Left ventricle myocardium inferior (tissue), 1 donor: ENCODE data around the gene TGDS. TPM values are rescaled to one million over a fixed set of nuclear protein-coding genes. Genes with fewer than 3 reads are reported as not detected.
"Not testable (repeated sequence)": the region's sequence is repeated elsewhere in the genome, so short reads cannot be mapped to it uniquely, and the experiment has no call there.

Experiments used
- DNase-seq: peaks from one replicate; pipeline ENCODE4 v3.0.0-alpha.2; 2020
- H3K27ac ChIP-seq: fragments of 200-600 bp; replicated peaks from 2 replicates; pipeline ENCODE4 v1.8.0; 2021
- H3K27me3 ChIP-seq: fragments of 200-600 bp; 2 replicates; pipeline ENCODE4 v1.8.0; 2021; ENCODE audit warnings: low read depth
- H3K36me3 ChIP-seq: fragments of 200-600 bp; 2 replicates; pipeline ENCODE4 v1.8.0; 2021
- H3K4me1 ChIP-seq: fragments of 200-600 bp; 2 replicates; pipeline ENCODE4 v1.8.0; 2021
- H3K4me3 ChIP-seq: fragments of 200-600 bp; 2 replicates; pipeline ENCODE4 v1.8.0; 2021; ENCODE audit warnings: mild to moderate bottlenecking, moderate library complexity
- H3K9me3 ChIP-seq: fragments of 200-600 bp; replicated peaks from 2 replicates; pipeline ENCODE4 v1.8.0; 2021
- intact Hi-C: fragments of 100-400 bp; cut with micrococcal nuclease; formaldehyde crosslinking; loops from one replicate; pipeline ENCODE4 v1.11.0; 2022
- total RNA-seq: library from RNA; stranded (reverse); fragmentation: NEBNext Ultra II Directional; extraction: Animal tissue kit (Norgen Biotek cat#: 25700); gene quantifications from one replicate; pipeline ENCODE4 v1.2.1, GENCODE V29; 2021
- TF ChIP-seq, protein P1 (sequence below): fragments of 200-600 bp; IDR thresholded peaks from 2 replicates; pipeline ENCODE4 v1.8.0; 2021; ENCODE audit warnings: antibody characterized with exemption, mild to moderate bottlenecking, borderline replicate concordance
- donor health status: DM: no; HTN: yes; CAD: no; lungs with severe emphysema.

Gene TGDS
- total RNA-seq, 1 donor from 2014 or later = 3.7 TPM

- no peak for DNase-seq
- TF ChIP-seq, protein P1, sequence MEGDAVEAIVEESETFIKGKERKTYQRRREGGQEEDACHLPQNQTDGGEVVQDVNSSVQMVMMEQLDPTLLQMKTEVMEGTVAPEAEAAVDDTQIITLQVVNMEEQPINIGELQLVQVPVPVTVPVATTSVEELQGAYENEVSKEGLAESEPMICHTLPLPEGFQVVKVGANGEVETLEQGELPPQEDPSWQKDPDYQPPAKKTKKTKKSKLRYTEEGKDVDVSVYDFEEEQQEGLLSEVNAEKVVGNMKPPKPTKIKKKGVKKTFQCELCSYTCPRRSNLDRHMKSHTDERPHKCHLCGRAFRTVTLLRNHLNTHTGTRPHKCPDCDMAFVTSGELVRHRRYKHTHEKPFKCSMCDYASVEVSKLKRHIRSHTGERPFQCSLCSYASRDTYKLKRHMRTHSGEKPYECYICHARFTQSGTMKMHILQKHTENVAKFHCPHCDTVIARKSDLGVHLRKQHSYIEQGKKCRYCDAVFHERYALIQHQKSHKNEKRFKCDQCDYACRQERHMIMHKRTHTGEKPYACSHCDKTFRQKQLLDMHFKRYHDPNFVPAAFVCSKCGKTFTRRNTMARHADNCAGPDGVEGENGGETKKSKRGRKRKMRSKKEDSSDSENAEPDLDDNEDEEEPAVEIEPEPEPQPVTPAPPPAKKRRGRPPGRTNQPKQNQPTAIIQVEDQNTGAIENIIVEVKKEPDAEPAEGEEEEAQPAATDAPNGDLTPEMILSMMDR = no peak
- Histone ChIP-seq H3K4me1 (no peaks in the 10 kb centered on the region), H3K27ac (no peak overlapping the region), H3K27me3 (no peaks in the 10 kb centered on the region), H3K36me3 (no peaks in the 10 kb centered on the region), H3K9me3 (peaks cover 14% of the 10 kb centered on the region), H3K4me3 (no peak overlapping the region)
- intact Hi-C loops = no loop called here
Measured at GRCh38 chr13:94534166-94534565, 61.8 kb downstream of the TGDS start.

DNA sequence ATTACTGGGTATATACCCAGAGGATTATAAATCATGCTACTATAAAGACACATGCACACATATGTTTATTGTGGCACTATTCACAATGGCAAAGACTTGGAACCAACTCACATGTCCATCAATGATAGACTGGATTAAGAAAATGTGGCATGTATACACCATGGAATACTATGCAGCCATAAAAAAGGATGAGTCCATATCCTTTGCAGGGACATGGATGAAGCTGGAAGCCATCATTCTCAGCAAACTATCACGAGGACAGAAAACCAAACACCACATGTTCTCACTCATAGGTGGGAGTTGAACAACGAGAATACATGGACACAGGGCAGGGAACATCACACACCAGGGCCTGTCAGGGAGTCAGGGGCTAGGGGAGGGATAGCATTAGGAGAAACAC is 63.7 kb downstream of the TGDS start:
- H3K27me3 ChIP-seq, H3K4me3 ChIP-seq, H3K36me3 ChIP-seq, intact Hi-C loops, DNase-seq, H3K27ac ChIP-seq, H3K4me1 ChIP-seq: not testable (repeated sequence)
- peaks cover 14% of the 10 kb centered on the region for H3K9me3 ChIP-seq

- H3K4me3 ChIP-seq, H3K36me3 ChIP-seq, H3K27ac ChIP-seq, DNase-seq, intact Hi-C loops, H3K9me3 ChIP-seq, H3K27me3 ChIP-seq, H3K4me1 ChIP-seq: not testable (repeated sequence)
Measured at GRCh38 chr13:94526956-94527355, 69.0 kb downstream of the TGDS start.

- no peaks in the 10 kb centered on the region for H3K4me1 ChIP-seq
- H3K27ac ChIP-seq = no peak overlapping the region
- H3K36me3 ChIP-seq = no peaks in the 10 kb centered on the region
- DNase-seq = no peak
- H3K4me3 ChIP-seq = no peak overlapping the region
- intact Hi-C loops = no loop called here
- no peaks in the 10 kb centered on the region for H3K27me3 ChIP-seq
- TF ChIP-seq, protein P1 = no peak
- no peaks in the 10 kb centered on the region for H3K9me3 ChIP-seq
Measured at GRCh38 chr13:94525781-94526180, 70.2 kb downstream of the TGDS start.

DNA sequence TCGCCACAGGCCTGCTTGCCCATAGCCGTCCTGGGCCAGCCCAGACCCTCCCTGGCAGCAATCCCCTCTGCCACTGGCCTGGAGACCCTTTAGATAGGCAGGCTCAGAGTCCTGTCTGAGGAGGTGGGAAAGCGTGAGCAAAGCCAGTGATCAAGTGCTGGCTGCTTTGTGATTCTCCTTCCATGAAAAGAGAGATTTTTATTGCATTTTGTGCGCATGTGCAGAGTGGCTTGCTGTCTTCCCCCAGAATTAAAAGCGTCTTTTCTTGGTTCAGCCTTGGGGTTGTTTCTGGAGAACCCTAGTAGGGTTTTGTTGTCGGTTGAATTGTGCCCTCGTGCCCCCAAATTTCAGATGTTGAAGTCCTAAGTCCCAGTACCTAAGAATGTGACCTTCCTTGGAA is 71.5 kb downstream of the TGDS start:
- Histone ChIP-seq H3K4me1 (no peaks in the 10 kb centered on the region), H3K27me3 (no peaks in the 10 kb centered on the region), H3K27ac (no peak overlapping the region), H3K36me3 (no peaks in the 10 kb centered on the region), H3K4me3 (no peak overlapping the region), H3K9me3 (no peaks in the 10 kb centered on the region)
- TF ChIP-seq, protein P1 = no peak
- no peak for DNase-seq
- intact Hi-C loops = no loop called here

Other genes with a start within 250 kb of the TGDS start
- gene DCT, start 116.5 kb downstream of the TGDS start, total RNA-seq = 0.16 TPM
- 3.6 TPM for gene GPR180, start 5.7 kb upstream of the TGDS start, total RNA-seq
- not detected for gene SOX21, start 116.4 kb upstream of the TGDS start, total RNA-seq